Endothelial cell of umbilical vein (primary cell): ENCODE results near the gene VASN. TPM values are rescaled to one million over a fixed set of nuclear protein-coding genes. Genes with fewer than 3 reads are reported as not detected.

Experiments used
- BruUV-seq: library from RNA; stranded (reverse); fragments of 400-500 nt; replicated peaks from 2 replicates; lab custom pipeline; 2021; lab: Mats Ljungman, UMichigan
- CTCF ChIA-PET: fragments of 300-600, 350-600 bp; sonication (Branson Sonifier 250); formaldehyde crosslinking; loops from one replicate; lab custom pipeline; 2021; ENCODE audit warnings: antibody characterized with exemption, inconsistent platforms; lab: Charles Lee
- POLR2A ChIA-PET: fragments of 300-600, 350-600 bp; sonication (Branson Sonifier 250); formaldehyde crosslinking; loops from one replicate; lab custom pipeline; 2021; ENCODE audit warnings: antibody characterized with exemption, inconsistent platforms; lab: Charles Lee
- DNase-seq: peaks from one replicate; pipeline ENCODE4 v3.0.0-alpha.2; 2011; ENCODE audit warnings: low read depth, low spot score
- FAIRE-seq: peaks from 2 replicates; lab custom pipeline; 2011; peaks lifted over from hg19 to GRCh38; lab: Jason Lieb, UNC
- H2AFZ ChIP-seq: 2 replicates; pipeline ENCODE4 v1.6.0; 2012; ENCODE audit warnings: low read depth, low read length, control low read depth, inconsistent platforms
- H3K27ac ChIP-seq: 2 replicates; pipeline ENCODE4 v1.5.1; 2011; ENCODE audit warnings: low read depth, mild to moderate bottlenecking, control low read depth, low read length, moderate library complexity; ENCODE audit not compliant: insufficient read depth
- H3K27me3 ChIP-seq, 2 experiments: 2 replicates each; pipeline versions ENCODE4 v1.6.0 to v1.6.1; 2011; ENCODE audit warnings: low read length in 2 of 2, mixed read lengths in 1 of 2; ENCODE audit not compliant: control insufficient read depth in 2 of 2, insufficient read depth in 2 of 2
- H3K36me3 ChIP-seq, 2 experiments: 2 replicates in 1 of 2; 3 replicates in 1 of 2; pipeline ENCODE4 v1.5.1; 2011; ENCODE audit warnings: low read length in 2 of 2, mild to moderate bottlenecking in 1 of 2, moderate library complexity in 1 of 2; ENCODE audit not compliant: control insufficient read depth in 2 of 2, insufficient read depth in 2 of 2; ENCODE audit errors: extremely low read depth in 1 of 2
- H3K4me1 ChIP-seq: 3 replicates; pipeline ENCODE4 v1.5.1; 2011; ENCODE audit warnings: mild to moderate bottlenecking, low read length; ENCODE audit not compliant: control insufficient read depth, insufficient read depth; ENCODE audit errors: extremely low read depth
- H3K4me2 ChIP-seq: 2 replicates; pipeline ENCODE4 v1.6.1; 2011; ENCODE audit warnings: low read length, control low read depth, mixed read lengths; ENCODE audit not compliant: insufficient read depth
- H3K4me3 ChIP-seq, 3 experiments: fragments of 200-600 bp in 1 of 3; sonication (generic), shearing (Covaris generic) in 1 of 3; replicated peaks in 1 of 3; 2 replicates each; pipeline ENCODE4 v1.5.1; 2011 to 2016; ENCODE audit warnings: control low read depth in 3 of 3, low read length in 3 of 3, mild to moderate bottlenecking in 2 of 3, inconsistent platforms in 1 of 3, low read depth in 1 of 3, moderate library complexity in 1 of 3; ENCODE audit not compliant: insufficient read depth in 1 of 3
- H3K79me2 ChIP-seq: 2 replicates; pipeline ENCODE4 v1.6.0; 2012; ENCODE audit warnings: low read length, inconsistent platforms; ENCODE audit not compliant: control insufficient read depth, insufficient read depth
- H3K9ac ChIP-seq: replicated peaks from 2 replicates; pipeline ENCODE3; 2011; ENCODE audit warnings: low read length, control low read depth; ENCODE audit not compliant: insufficient read depth; ENCODE audit errors: extremely low read depth
- H3K9me1 ChIP-seq: replicated peaks from 3 replicates; pipeline ENCODE4 v1.6.0; 2011; ENCODE audit warnings: mild to moderate bottlenecking, low read length; ENCODE audit not compliant: control insufficient read depth, insufficient read depth; ENCODE audit errors: extremely low read depth
- H3K9me3 ChIP-seq: replicated peaks from 2 replicates; pipeline ENCODE4 v1.5.1; 2012; ENCODE audit warnings: low read length, inconsistent platforms; ENCODE audit not compliant: control insufficient read depth, insufficient read depth
- H4K20me1 ChIP-seq: replicated peaks from 2 replicates; pipeline ENCODE3; 2011; ENCODE audit warnings: mild to moderate bottlenecking, low read length; ENCODE audit not compliant: control insufficient read depth, insufficient read depth; ENCODE audit errors: extremely low read depth
- FOS ChIP-seq: IDR thresholded peaks from 2 replicates; pipeline ENCODE4 v1.6.1; 2011; ENCODE audit warnings: mild to moderate bottlenecking, low read length, moderate library complexity, borderline replicate concordance; ENCODE audit not compliant: insufficient read depth
- GATA2 ChIP-seq: IDR thresholded peaks from 2 replicates; pipeline ENCODE4 v1.7.0; 2011; ENCODE audit warnings: low read depth, mild to moderate bottlenecking, moderate library complexity, mixed read lengths, low read length; ENCODE audit not compliant: insufficient read length, insufficient read depth
- JUN ChIP-seq: IDR thresholded peaks from 2 replicates; pipeline ENCODE4 v1.6.1; 2011; ENCODE audit warnings: borderline replicate concordance, low read depth; ENCODE audit not compliant: insufficient read length, insufficient read depth
- MYC ChIP-seq: IDR thresholded peaks from one replicate; pipeline ENCODE4 v1.6.1; 2011; ENCODE audit warnings: mild to moderate bottlenecking, low read depth, low read length
- POLR2A ChIP-seq: IDR thresholded peaks from 2 replicates; pipeline ENCODE4 v1.6.1; 2012; ENCODE audit warnings: low read depth, mild to moderate bottlenecking, control low read depth, low read length
- POLR2AphosphoS5 ChIP-seq: IDR thresholded peaks from 2 replicates; pipeline ENCODE4 v1.6.1; 2012; ENCODE audit warnings: low read depth, mild to moderate bottlenecking, control low read depth, low read length, moderate library complexity; ENCODE audit not compliant: insufficient read depth
- dilution Hi-C: fragments of 300-500 bp; cut with MboI; formaldehyde crosslinking; loops from one replicate; pipeline ENCODE4 v1.15.0; 2019; ENCODE audit warnings: low sequenced_read_pairs; ENCODE audit not compliant: extremely low pct_ligation_motif_present
- intact Hi-C: fragments of 100-400 bp; cut with micrococcal nuclease; formaldehyde crosslinking; loops from one replicate; pipeline ENCODE4 v1.10.0; 2022
- polyA plus RNA-seq, 4 experiments: library from polyadenylated mRNA; depleted of rRNA in 3 of 4; stranded (reverse) in 3 of 4; unstranded in 1 of 4; fragments of >200 nt; gene quantifications; 2 replicates each; pipeline versions ENCODE4 v1.2.1 to v1.2.3, GENCODE V29; 2011 to 2012; ENCODE audit warnings: missing spikeins in 1 of 4
- total RNA-seq: library from RNA; stranded (reverse); gene quantifications from 2 replicates; pipeline ENCODE4 v1.2.3, GENCODE V29; 2021
- TF ChIP-seq, protein P1 (sequence below): IDR thresholded peaks from 2 replicates; pipeline ENCODE4 v1.6.1; 2011; ENCODE audit not compliant: insufficient read depth, insufficient read length
- TF ChIP-seq, protein P2 (sequence below), 2 donors: IDR thresholded peaks; 1 replicate in 1 of 2; 2 replicates in 1 of 2; pipeline ENCODE4 v1.5.1; 2011; ENCODE audit warnings: low read length in 2 of 2, mild to moderate bottlenecking in 2 of 2, moderate library complexity in 2 of 2, control low read depth in 1 of 2, inconsistent platforms in 1 of 2, low read depth in 1 of 2; ENCODE audit not compliant: insufficient read depth in 1 of 2; ENCODE audit errors: extremely low read depth in 1 of 2

The VASN gene
- total and polyA plus RNA-seq, 2 donors (not counting 3 experiments of a cell fraction or from before 2014, with no cell fraction given), result 0.41 to 0.42 TPM

GRCh38 chr16:4347765-4348509 lies 23.7 kb upstream of the VASN start:
- no peak for FAIRE-seq
- BruUV-seq, result no TSS peak
- no peaks in the 10 kb centered on the region for H4K20me1 ChIP-seq

GRCh38 chr16:4349332-4349731 lies 22.3 kb upstream of the VASN start:
- peaks cover 37% of the 10 kb centered on the region for H3K79me2 ChIP-seq
- BruUV-seq, result no TSS peak
- FAIRE-seq (no peak), DNase-seq (no peak)
- H3K27me3 ChIP-seq, result no peaks in the 10 kb centered on the region
- H3K4me2 ChIP-seq, result no peak overlapping the region
- no peak overlapping the region for H3K4me3 ChIP-seq
- H3K9ac ChIP-seq, result no peak overlapping the region
- H3K4me1 ChIP-seq, result peaks cover 7% of the 10 kb centered on the region
- no peaks in the 10 kb centered on the region for H3K9me3 ChIP-seq
- no peak overlapping the region for H2AFZ ChIP-seq
- no peak for TF ChIP-seq MYC
- TF ChIP-seq GATA2, result no peak
- TF ChIP-seq POLR2A, result no peak
- no peak for TF ChIP-seq FOS
- TF ChIP-seq, protein P1, sequence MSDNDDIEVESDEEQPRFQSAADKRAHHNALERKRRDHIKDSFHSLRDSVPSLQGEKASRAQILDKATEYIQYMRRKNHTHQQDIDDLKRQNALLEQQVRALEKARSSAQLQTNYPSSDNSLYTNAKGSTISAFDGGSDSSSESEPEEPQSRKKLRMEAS, result no peak
- no peak for TF ChIP-seq POLR2AphosphoS5
- no peak for TF ChIP-seq JUN
- TF ChIP-seq, protein P2, sequence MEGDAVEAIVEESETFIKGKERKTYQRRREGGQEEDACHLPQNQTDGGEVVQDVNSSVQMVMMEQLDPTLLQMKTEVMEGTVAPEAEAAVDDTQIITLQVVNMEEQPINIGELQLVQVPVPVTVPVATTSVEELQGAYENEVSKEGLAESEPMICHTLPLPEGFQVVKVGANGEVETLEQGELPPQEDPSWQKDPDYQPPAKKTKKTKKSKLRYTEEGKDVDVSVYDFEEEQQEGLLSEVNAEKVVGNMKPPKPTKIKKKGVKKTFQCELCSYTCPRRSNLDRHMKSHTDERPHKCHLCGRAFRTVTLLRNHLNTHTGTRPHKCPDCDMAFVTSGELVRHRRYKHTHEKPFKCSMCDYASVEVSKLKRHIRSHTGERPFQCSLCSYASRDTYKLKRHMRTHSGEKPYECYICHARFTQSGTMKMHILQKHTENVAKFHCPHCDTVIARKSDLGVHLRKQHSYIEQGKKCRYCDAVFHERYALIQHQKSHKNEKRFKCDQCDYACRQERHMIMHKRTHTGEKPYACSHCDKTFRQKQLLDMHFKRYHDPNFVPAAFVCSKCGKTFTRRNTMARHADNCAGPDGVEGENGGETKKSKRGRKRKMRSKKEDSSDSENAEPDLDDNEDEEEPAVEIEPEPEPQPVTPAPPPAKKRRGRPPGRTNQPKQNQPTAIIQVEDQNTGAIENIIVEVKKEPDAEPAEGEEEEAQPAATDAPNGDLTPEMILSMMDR (IDR thresholded peaks at IDR 0.05; ENCODE audit: extremely low read depth in 1 of 2, insufficient read depth in 1 of 2, low read depth in 1 of 2, low read length in 2 of 2), result no peak
- ChIA-PET POLR2A (no interaction called here), CTCF (interaction anchor here (3.2 kb wide), 1 partner anchor 54 kb away, joined by 42 read pairs; no protein-coding TSS in a partner anchor)
- H3K9me1 ChIP-seq, result no peaks in the 10 kb centered on the region
- H4K20me1 ChIP-seq, result no peaks in the 10 kb centered on the region
- intact Hi-C loops (no loop called here), dilution Hi-C loops (no loop called here)
- peaks cover 0 to 3% of the 10 kb centered on the region in 2 experiments for H3K36me3 ChIP-seq
- H3K27ac ChIP-seq, result no peak overlapping the region

More at GRCh38 chr16:4347765-4348509, 23.7 kb upstream of the VASN start:
- Histone ChIP-seq H3K27ac (no peak overlapping the region), H2AFZ (no peak overlapping the region), H3K9me1 (no peaks in the 10 kb centered on the region), H3K4me2 (no peak overlapping the region), H3K4me1 (peaks cover 3% of the 10 kb centered on the region), H3K27me3 (no peaks in the 10 kb centered on the region), H3K79me2 (peaks cover 50% of the 10 kb centered on the region), H3K9ac (no peak overlapping the region), H3K36me3 (peaks cover 0 to 3% of the 10 kb centered on the region in 2 experiments), H3K9me3 (no peaks in the 10 kb centered on the region), H3K4me3 (no peak overlapping the region)
- CTCF ChIA-PET, result interaction anchor here (0.7 to 2.7 kb wide), 2 partner anchors 58 to 94 kb away, joined by 3 to 7 read pairs; no protein-coding TSS in a partner anchor
- POLR2A ChIA-PET, result interaction anchor here (0.7 kb wide), 1 partner anchor 38 kb away, joined by 3 read pairs; no protein-coding TSS in a partner anchor
- TF ChIP-seq JUN (no peak), MYC (no peak), FOS (no peak)
- DNase-seq, result no peak
- dilution Hi-C loops, result no loop called here
- intact Hi-C loops, result no loop called here
